ENCODE measurements around the gene TNS2.

DNA sequence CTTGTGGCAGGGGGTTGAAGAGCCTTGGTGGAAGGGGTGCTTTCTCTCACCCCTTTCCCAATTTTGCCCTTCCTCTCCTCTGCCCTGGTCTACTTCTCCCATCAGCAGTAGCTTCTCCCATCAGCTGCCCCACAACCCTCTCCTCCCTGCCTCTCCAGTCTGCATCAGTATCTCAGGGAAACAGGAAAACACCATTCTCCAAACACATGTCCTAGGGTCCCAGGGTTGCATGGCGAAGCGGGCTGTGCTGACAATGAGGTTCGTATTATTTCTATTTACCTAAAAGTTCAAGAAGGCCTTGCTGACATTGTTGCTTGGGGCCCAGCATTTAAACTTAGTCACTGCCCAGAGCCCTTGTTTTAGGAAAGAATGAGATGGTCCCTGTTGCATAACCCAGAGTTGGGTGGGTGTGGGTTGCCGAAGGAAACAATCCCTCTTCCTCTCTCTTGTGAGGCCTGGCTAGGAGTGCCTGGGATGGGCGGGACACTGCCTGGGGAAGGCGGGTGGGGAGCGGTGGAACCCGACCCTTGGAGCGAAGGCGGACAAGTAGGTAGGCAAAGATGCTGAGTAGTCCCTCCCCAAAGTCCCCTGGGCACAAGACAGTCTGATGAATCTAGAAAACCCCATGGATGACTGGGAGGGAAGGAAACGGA lies 46.4 kb downstream of the TNS2 start:
- TF ChIP-seq CTCF (conservative IDR thresholded peaks at IDR 0.05 in 1 of 2, IDR thresholded peaks at IDR 0.05 in 1 of 2; ENCODE audit: extremely low read depth in 1 of 2, insufficient read depth in 1 of 2, low read depth in 1 of 2, low read length in 2 of 2) = no peak
- no peak for TF ChIP-seq EZH2 (IDR thresholded peaks at IDR 0.05; ENCODE audit: borderline replicate concordance, low read length)

Measured in mammary epithelial cell (primary cell).